Umbilical cord (tissue), 2 donors: ENCODE data around the gene DIAPH2. TPM values are rescaled to one million over a fixed set of nuclear protein-coding genes. Genes with fewer than 3 reads are reported as not detected.
A peak's percentile ranks its signal among the peaks of the same experiment; 100 is the strongest.

Source experiments
- DNase-seq: peaks from one replicate; pipeline ENCODE4 v3.0.0-alpha.2; 2015; ENCODE audit warnings: low spot score
- total RNA-seq: library from RNA; depleted of rRNA; stranded (reverse); fragments of >200 nt; gene quantifications from one replicate; pipeline ENCODE4 v1.2.3, GENCODE V29; 2014; ENCODE audit warnings: low replicate concordance; ENCODE audit not compliant: insufficient read depth

DIAPH2 gene
- total RNA-seq, 1 donor from 2014 or later = 14.4 TPM

- DNase-seq = no peak
These were observed 777.1 kb downstream of the DIAPH2 start for GRCh38 chrX:97461763-97462162.

- no peak for DNase-seq
These were observed 786.4 kb downstream of the DIAPH2 start for GRCh38 chrX:97471071-97471470.

DNA sequence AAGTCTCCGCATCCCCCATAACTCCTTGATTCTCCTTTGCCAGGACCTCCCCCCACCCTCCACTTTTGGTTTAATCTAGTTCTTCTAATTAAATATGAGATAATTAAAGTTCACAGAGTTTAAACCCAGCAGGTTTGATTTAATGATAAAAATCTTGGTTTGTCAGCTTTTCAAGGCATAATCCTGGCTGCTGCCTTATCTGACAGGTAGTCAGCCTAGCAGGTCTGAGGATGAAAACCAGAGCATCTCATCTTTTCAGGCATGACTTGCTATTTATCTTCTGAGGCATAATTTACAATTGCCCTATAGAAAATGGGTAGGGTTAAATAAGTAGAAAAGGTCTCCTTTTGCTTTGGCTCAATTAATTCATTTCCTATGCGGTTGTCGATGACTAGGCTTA lies 790.3 kb downstream of the DIAPH2 start:
- no peak for DNase-seq

DNA sequence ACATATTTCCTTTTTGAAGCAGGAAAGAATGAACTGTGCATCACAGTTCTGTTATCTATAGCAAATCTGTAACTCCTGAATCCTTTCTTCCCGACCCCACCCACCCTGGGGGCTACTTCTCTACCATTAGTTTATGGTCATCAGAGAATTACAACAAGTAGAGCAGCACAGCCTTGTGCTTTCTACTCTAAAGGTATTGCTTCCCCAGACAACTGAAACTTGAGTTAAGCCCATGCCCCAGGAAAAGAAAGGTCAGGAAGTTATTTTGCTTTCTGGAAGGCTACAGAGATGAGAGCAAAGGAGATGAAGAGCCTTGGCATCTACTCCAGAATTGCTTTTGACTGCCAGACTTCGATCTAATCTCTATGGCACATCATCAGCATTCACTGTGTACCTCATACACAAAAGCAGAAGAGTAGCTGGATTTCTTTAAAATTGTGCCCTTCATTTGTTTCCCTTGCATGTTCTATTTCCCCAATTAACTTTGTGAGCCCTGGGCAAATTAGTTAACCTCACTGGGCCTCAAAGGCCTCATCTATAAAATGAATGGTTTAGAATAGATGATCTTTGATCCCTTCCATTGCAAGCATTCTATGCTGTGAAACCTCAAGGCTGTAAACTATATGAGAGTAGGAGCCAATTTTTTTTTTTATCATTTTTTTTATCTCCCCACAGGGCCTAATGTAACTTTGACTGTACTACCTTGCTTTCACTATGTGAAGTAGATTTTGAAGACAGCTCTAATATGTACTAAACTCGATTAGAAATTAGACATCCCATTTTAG lies 794.7 kb downstream of the DIAPH2 start:
- DNase-seq = no peak

DNA sequence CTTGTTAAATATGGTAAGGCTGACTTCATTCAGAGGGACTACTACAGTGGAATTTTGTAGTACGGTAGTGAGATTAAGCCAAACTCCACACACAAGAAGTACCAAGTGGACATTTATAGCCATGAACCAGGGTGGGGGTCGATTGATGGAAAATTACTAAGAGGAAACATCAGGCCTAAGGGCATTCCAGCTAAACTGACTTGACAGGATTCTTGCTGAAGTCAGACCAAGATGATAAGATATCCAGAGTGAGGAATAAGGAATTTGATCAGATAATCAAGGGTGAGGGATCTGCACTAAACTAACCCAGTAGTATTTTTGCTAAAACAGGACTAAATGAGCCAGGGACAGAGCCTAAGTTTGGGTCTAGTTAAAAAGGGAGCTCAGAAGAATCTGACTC lies 796.6 kb downstream of the DIAPH2 start:
- no peak for DNase-seq

DNA sequence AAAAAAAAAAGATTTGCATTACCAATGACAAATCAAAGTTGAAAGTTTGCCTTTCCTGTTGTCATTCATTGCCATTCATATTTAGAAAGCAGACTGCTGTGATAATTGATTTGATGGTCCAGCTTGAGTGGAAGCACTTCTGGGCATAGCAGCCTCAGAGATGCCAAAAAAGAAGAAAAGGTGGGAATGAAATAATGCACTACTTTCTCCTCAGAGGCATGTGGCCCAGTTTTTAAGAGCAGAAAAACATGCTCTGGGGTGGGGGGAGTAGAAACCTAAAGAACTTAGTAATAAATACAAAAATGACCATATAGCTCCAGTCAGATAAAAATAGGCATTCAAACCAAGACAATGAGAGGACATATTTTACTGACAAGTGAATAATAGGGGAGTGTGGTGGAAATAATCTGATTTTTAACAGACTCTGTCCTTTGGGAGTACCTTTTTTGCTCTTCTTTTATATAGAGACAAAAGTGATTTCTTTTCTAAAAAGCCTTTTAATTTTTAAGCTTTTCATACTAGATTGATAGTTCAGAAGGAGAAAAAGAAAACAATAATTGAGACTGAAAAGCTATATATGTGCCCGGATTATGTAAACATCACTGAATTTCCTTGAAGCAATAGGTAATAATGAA lies 798.1 kb downstream of the DIAPH2 start:
- DNase-seq = no peak

- DNase-seq = no peak
These were observed 806.0 kb downstream of the DIAPH2 start for GRCh38 chrX:97490656-97491055.

DNA sequence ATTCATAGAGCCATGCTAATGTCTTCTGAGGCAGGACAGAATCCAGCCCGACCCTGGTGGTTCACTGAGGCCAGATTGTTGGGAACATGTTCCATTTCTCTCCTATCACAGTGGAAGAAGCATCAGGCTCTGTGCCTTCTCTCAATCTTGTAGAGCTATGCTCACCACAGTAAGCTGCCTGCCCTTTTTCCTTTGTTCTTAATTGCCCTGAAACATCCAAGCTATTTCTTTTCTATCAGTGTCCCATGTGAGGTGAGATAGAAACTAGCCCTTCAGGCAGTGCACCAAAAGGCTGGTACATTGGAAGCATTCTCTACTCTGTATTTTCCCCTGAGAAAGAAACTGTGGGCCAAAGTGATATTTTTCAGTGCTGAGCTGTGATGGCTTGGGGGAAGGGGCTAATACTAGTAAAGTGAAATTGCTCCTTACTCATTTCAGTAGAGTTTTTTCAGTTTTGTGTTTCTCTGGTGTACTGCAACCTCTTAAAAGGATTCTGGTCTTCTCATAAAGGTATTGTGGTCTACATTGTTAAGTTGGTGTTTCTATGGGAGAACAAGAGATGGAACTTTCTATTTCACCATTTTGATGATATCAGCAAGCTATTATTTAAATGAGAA lies 810.2 kb downstream of the DIAPH2 start:
- no peak for DNase-seq

DNA sequence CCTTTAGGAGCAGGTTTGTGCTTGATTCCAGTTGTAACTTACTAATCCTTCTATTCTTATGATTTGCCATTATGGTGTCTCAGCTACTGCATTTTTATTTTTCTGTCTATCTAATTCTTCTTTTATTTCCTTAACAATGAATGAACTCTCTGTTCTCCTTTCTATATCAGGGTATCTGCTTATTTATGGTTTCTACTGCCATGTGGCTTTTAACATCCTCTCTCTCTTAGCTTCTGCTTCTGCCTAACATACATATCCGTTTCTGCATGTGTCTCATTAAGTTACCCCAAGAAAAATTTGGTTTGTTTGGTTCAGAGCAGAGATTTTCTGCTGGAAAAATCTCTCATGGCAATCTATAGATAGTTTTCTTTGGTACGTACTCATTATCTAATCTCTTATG lies 813.5 kb downstream of the DIAPH2 start:
- no peak for DNase-seq

- DNase-seq = peak; percentile 11
These were observed 819.8 kb downstream of the DIAPH2 start for GRCh38 chrX:97504431-97504830.

GRCh38 chrX:97517763-97518162 lies 833.1 kb downstream of the DIAPH2 start:
- DNase-seq = no peak

GRCh38 chrX:97522307-97522706 lies 837.7 kb downstream of the DIAPH2 start:
- DNase-seq = no peak

GRCh38 chrX:97524340-97524739 lies 839.7 kb downstream of the DIAPH2 start:
- no peak for DNase-seq

DNA sequence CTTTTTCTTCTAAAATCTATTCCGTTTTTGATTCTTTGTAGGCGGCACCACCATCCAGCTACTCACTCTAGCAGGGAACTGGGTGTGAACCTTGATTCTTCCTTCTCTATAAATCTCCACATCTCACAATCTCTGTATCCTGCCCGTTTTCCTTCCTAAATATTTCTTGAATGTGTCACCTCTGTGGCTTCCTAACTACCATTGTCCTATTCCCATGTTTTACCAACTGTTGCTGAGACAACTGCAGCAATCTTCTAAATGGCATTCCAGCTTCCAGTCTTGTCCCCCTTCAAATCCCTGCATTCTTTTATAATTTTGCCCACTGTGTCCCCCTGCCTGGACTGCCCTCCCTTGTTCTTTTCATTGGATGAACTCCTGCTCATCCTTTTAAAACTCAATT lies 840.4 kb downstream of the DIAPH2 start:
- DNase-seq = no peak

- no peak for DNase-seq
These were observed 841.3 kb downstream of the DIAPH2 start for GRCh38 chrX:97525981-97526380.

DNA sequence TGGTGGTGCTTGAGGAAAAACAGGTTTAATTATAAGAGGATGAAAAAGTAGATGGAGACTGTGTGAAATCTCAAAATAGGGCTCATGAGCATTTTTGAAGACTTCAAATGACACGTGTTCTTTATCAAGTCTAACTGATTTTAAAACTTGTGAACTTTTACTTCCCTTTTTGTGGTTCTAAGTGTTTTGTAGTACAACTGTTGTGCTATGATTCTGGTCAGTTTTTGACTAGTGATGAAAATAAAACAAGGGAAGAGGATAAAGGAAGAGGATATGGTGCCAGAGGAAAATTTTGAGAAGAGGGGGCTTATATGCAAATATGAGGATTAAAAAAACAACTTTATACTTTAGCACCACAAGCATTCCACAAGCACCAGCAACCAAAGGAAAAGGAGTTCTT lies 843.1 kb downstream of the DIAPH2 start:
- no peak for DNase-seq

DNA sequence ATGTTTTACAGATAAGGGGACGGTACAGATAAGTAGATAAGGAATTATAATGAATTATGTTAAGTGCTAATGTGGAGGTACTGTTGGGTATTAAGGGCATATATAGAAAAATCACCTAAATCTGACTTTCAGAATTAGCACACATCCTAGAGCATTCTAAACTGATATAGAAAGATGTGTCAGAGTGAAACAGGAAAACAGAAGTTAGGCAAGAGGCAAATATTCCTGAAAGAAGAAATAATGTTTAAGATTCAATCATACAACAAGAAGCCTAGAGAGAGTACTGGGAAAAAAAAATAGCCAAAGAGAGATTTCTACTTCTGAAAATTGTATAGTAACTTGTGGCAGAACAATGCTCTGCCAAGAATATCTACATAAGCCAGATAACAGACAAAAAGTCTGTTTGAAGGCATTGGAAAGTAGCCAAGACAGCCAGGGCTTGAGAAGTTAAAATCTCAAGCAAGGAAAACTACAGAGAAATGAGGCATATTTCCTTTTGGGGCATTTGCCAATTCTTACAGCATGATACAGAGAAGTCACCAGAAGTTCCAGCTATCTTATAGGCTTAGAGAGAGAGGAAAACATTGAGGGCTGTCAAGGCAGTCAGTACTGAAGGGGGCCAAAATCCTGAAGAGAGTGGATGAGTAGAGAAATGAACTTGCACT lies 845.0 kb downstream of the DIAPH2 start:
- peak; percentile 18 for DNase-seq

DNA sequence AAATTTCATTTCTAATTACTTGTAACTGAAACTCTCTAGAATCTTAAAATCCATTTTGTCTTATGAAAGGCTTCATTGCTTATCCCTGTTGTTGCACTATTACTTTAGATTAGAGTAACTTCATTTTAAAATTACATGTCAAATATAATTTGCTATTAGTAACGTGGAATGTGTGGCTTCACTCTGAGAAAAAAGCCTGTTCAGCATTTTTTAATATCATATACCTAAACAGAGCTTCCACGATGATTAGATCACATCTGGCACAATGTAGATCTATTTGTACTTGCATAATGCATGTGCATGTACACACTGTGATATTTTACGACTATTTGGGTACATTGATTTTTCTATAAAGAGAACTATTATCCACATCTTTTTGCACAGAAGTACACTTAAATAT lies 847.2 kb downstream of the DIAPH2 start:
- DNase-seq = no peak

- DNase-seq = no peak
These were observed 854.1 kb downstream of the DIAPH2 start for GRCh38 chrX:97538745-97539144.

- DNase-seq = no peak
These were observed 855.4 kb downstream of the DIAPH2 start for GRCh38 chrX:97539970-97540519.

GRCh38 chrX:97547877-97548578 lies 863.4 kb downstream of the DIAPH2 start:
- no peak for DNase-seq
